ENCODE results near the gene CYSLTR2. TPM values are rescaled to one million over a fixed set of nuclear protein-coding genes. Genes with fewer than 3 reads are reported as not detected.

Gene CYSLTR2
- total RNA-seq, 4 donors from 2014 or later: 0.54 to 3.0 (median 1.3) TPM

DNA sequence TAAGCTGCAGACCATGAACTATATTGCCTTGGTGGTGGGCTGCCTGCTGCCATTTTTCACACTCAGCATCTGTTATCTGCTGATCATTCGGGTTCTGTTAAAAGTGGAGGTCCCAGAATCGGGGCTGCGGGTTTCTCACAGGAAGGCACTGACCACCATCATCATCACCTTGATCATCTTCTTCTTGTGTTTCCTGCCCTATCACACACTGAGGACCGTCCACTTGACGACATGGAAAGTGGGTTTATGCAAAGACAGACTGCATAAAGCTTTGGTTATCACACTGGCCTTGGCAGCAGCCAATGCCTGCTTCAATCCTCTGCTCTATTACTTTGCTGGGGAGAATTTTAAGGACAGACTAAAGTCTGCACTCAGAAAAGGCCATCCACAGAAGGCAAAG lies 53.7 kb downstream of the CYSLTR2 start:
- no peaks in the 10 kb centered on the region for H3K4me1 ChIP-seq
- no peak overlapping the region for H3K4me3 ChIP-seq (replicated peaks in 1 of 3)
- no peaks in the 10 kb centered on the region for H3K9me3 ChIP-seq
- TF ChIP-seq POLR2A (IDR thresholded peaks at IDR 0.05): no peak
- no peak for DNase-seq
- no peaks in the 10 kb centered on the region for H3K27me3 ChIP-seq
- 90 to 97% methylated on average over 5 of the region's 5 CpGs for WGBS, 2 donors
- H3K36me3 ChIP-seq: no peaks in the 10 kb centered on the region
- intact Hi-C loops (cut with DNase I): no loop called here
- no peak overlapping the region for H3K27ac ChIP-seq

DNA sequence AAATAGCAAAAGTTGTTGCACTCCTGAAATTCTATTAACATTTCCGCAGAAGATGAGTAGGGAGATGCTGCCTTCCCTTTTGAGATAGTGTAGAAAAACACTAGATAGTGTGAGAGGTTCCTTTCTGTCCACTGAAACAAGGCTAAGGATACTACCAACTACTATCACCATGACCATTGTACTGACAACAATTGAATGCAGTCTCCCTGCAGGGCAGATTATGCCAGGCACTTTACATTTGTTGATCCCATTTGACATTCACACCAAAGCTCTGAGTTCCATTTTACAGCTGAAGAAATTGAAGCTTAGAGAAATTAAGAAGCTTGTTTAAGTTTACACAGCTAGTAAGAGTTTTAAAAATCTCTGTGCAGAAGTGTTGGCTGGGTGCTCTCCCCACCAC lies 55.0 kb downstream of the CYSLTR2 start:
- intact Hi-C loops (cut with DNase I): no loop called here
- H3K36me3 ChIP-seq: no peaks in the 10 kb centered on the region
- no peaks in the 10 kb centered on the region for H3K27me3 ChIP-seq
- H3K27ac ChIP-seq: no peak overlapping the region
- DNase-seq: no peak
- no peaks in the 10 kb centered on the region for H3K9me3 ChIP-seq
- WGBS, 2 donors: 96 to 100% methylated on average over 1 of the region's 1 CpG
- TF ChIP-seq POLR2A (IDR thresholded peaks at IDR 0.05): no peak
- TF ChIP-seq CTCF (IDR thresholded peaks at IDR 0.05): no peak
- no peak overlapping the region for H3K4me3 ChIP-seq (replicated peaks in 1 of 3)
- H3K4me1 ChIP-seq: no peaks in the 10 kb centered on the region

DNA sequence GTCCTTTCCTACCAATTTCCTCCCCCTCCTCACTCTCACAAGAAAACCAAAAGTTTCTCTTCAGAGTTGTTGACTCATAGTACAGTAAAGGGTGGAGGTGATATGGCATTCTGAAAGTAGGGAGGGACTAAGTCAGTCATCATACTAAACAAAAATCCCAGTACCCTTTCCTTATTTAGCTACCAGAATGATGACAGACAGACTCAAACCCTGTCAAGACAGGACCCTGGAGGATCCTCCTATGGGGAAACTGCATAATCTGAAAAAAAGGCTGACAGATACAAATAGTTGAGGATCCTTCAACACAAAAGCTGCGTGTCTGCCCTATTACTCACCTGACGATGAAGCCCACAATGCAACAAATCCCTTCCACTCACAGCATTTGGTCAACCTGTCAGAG lies 55.5 kb downstream of the CYSLTR2 start:
- Histone ChIP-seq H3K27ac (no peak overlapping the region), H3K36me3 (no peaks in the 10 kb centered on the region), H3K4me1 (no peaks in the 10 kb centered on the region), H3K27me3 (no peaks in the 10 kb centered on the region), H3K4me3 (replicated peaks in 1 of 3) (no peak overlapping the region), H3K9me3 (no peaks in the 10 kb centered on the region)
- DNase-seq: no peak
- intact Hi-C loops (cut with DNase I): no loop called here
- TF ChIP-seq CTCF (IDR thresholded peaks at IDR 0.05) (no peak), POLR2A (IDR thresholded peaks at IDR 0.05) (no peak)
- 86 to 92% methylated on average over 2 of the region's 2 CpGs for WGBS, 2 donors

DNA sequence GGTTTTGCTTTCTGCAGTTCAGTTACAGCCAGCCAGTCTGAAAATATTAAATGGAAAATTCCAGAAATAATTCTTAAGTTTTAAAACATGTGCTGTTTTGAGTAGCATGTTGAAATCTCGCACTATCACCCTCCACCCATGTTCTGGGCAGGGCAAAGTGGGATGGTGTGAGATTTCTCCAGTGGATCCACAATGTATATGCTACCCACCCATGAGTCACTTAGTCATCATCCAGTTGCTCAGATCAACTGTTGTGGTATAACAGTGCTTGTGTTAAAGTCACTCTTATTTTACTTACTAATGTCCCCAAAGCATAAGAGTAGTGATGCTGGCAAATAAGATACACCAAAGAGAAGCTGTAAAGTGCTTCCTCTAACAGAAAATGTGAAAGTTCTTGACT lies 56.4 kb downstream of the CYSLTR2 start:
- Histone ChIP-seq H3K36me3 (no peaks in the 10 kb centered on the region), H3K9me3 (no peaks in the 10 kb centered on the region), H3K4me1 (no peaks in the 10 kb centered on the region), H3K27ac (no peak overlapping the region), H3K4me3 (replicated peaks in 1 of 3) (no peak overlapping the region), H3K27me3 (no peaks in the 10 kb centered on the region)
- intact Hi-C loops (cut with DNase I): no loop called here
- TF ChIP-seq POLR2A (IDR thresholded peaks at IDR 0.05) (no peak), CTCF (IDR thresholded peaks at IDR 0.05) (no peak)
- no peak for DNase-seq
- WGBS, 2 donors: 91 to 100% methylated on average over 1 of the region's 1 CpG

- DNase-seq: no peak
- no peaks in the 10 kb centered on the region for H3K9me3 ChIP-seq
- no peaks in the 10 kb centered on the region for H3K4me1 ChIP-seq
- no peaks in the 10 kb centered on the region for H3K27me3 ChIP-seq
- no peak overlapping the region for H3K4me3 ChIP-seq (replicated peaks in 1 of 3)
- H3K27ac ChIP-seq: no peak overlapping the region
- TF ChIP-seq POLR2A (IDR thresholded peaks at IDR 0.05): no peak
- no peak for TF ChIP-seq CTCF (IDR thresholded peaks at IDR 0.05)
- no peaks in the 10 kb centered on the region for H3K36me3 ChIP-seq
- intact Hi-C loops (cut with DNase I): no loop called here
These were observed 58.4 kb downstream of the CYSLTR2 start for GRCh38 chr13:48712141-48712540.

GRCh38 chr13:48715977-48716376 lies 62.2 kb downstream of the CYSLTR2 start:
- DNase-seq: no peak
- H3K4me3 ChIP-seq (replicated peaks in 1 of 3): no peak overlapping the region
- no peaks in the 10 kb centered on the region for H3K9me3 ChIP-seq
- H3K36me3 ChIP-seq: no peaks in the 10 kb centered on the region
- 88 to 94% methylated on average over 1 of the region's 1 CpG for WGBS, 2 donors
- intact Hi-C loops (cut with DNase I): no loop called here
- no peaks in the 10 kb centered on the region for H3K4me1 ChIP-seq
- TF ChIP-seq CTCF (IDR thresholded peaks at IDR 0.05): no peak
- no peak for TF ChIP-seq POLR2A (IDR thresholded peaks at IDR 0.05)
- no peaks in the 10 kb centered on the region for H3K27me3 ChIP-seq
- no peak overlapping the region for H3K27ac ChIP-seq
